Loucy (cell line): ENCODE data around the gene PLD5.

ENCODE experiments used
- EZH2phosphoT487 ChIP-seq: fragments of 200-600 bp; IDR thresholded peaks from 2 replicates; pipeline ENCODE4 v1.6.1; 2018; ENCODE audit warnings: antibody characterized with exemption, mild to moderate bottlenecking, moderate library complexity, borderline replicate concordance
- TF ChIP-seq, protein P1 (sequence below): fragments of 200-600 bp; sonication (generic); conservative IDR thresholded peaks from 2 replicates; pipeline ENCODE4 v1.5.1; 2014; ENCODE audit warnings: mild to moderate bottlenecking, antibody characterized with exemption, low read length

DNA sequence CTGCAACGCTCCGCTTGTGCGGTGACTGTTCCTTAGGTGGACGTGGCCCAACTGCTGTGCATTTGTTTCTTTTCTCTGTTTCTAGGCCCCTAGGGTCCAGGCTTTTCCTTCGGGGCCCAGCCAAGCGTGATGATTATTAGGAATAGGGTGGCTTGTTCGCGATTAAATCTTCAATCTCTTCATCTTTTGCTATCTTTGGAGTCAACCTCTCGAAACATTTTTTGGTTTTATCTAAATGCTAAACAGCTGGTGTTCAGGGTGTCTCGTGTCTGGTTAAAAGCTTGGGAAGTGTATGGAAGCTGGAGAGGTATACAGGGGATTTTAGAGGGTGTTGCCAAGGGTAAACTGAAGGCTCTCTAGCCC is 844 bp upstream of the PLD5 start:
- TF ChIP-seq, protein P1, sequence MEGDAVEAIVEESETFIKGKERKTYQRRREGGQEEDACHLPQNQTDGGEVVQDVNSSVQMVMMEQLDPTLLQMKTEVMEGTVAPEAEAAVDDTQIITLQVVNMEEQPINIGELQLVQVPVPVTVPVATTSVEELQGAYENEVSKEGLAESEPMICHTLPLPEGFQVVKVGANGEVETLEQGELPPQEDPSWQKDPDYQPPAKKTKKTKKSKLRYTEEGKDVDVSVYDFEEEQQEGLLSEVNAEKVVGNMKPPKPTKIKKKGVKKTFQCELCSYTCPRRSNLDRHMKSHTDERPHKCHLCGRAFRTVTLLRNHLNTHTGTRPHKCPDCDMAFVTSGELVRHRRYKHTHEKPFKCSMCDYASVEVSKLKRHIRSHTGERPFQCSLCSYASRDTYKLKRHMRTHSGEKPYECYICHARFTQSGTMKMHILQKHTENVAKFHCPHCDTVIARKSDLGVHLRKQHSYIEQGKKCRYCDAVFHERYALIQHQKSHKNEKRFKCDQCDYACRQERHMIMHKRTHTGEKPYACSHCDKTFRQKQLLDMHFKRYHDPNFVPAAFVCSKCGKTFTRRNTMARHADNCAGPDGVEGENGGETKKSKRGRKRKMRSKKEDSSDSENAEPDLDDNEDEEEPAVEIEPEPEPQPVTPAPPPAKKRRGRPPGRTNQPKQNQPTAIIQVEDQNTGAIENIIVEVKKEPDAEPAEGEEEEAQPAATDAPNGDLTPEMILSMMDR = no peak
- TF ChIP-seq EZH2phosphoT487 = no peak
